Lower lobe of right lung (tissue), 2 donors: Measurements from ENCODE around the gene BARHL2. TPM values are rescaled to one million over a fixed set of nuclear protein-coding genes. Genes with fewer than 3 reads are reported as not detected.

Source experiments
- ATAC-seq, 2 donors: fragments of 200-7000 bp; cut with Tn5 transposase; one replicate each; pipeline ENCODE4 v1.9.1; 2020 to 2022; ENCODE audit warnings: mild to moderate bottlenecking in 2 of 2, moderate library complexity in 2 of 2
- DNase-seq: peaks from one replicate; pipeline ENCODE4 v3.0.0-alpha.2; 2020
- H3K27ac ChIP-seq: fragments of 200-600 bp; one replicate; pipeline ENCODE4 v1.8.0; 2022
- H3K27me3 ChIP-seq: fragments of 200-600 bp; one replicate; pipeline ENCODE4 v1.8.0; 2022; ENCODE audit warnings: low read depth
- H3K36me3 ChIP-seq: fragments of 200-600 bp; one replicate; pipeline ENCODE4 v1.8.0; 2022; ENCODE audit warnings: mild to moderate bottlenecking
- H3K4me1 ChIP-seq: fragments of 200-600 bp; one replicate; pipeline ENCODE4 v1.8.0; 2022
- H3K4me3 ChIP-seq: fragments of 200-600 bp; one replicate; pipeline ENCODE4 v1.8.0; 2022; ENCODE audit warnings: mild to moderate bottlenecking
- H3K9me3 ChIP-seq: fragments of 200-600 bp; one replicate; pipeline ENCODE4 v1.8.0; 2022
- CTCF ChIP-seq: fragments of 200-600 bp; IDR thresholded peaks from one replicate; pipeline ENCODE4 v1.8.0; 2022; ENCODE audit warnings: antibody characterized with exemption, mild to moderate bottlenecking
- intact Hi-C: fragments of 100-400 bp; cut with DNase I; formaldehyde crosslinking; loops from one replicate; pipeline ENCODE4 v1.11.0; 2022
- total RNA-seq: library from RNA; stranded (reverse); fragmentation: NEBNext Ultra II Directional; extraction: Animal tissue kit (Norgen Biotek cat#: 25700); gene quantifications from one replicate; pipeline ENCODE4 v1.2.1, GENCODE V29; 2021
- donor health status: DM: no; HTN: yes; CAD: no; lungs with severe emphysema.

BARHL2 gene
- total RNA-seq, 1 donor from 2014 or later, result not detected

DNA sequence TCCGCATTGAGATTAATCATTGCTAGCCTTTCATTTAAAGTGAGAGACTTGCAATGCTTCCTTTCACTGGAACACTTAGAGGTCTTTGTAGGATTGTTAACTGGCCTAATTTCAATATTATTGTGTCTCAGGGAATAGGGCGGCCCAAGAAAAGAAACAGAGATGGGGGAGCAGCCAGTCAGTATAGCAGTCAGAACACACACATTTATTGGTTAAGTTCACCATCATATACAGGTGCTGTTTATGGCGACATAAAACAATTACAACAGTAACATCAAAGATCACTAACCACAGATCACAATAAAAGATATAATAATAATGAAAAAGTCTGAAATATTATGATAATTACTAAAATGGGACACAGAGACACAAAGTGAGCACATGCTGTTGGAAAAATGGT, 29.4 kb downstream of the BARHL2 start:
- Histone ChIP-seq H3K4me3 (no peak overlapping the region), H3K27me3 (peaks cover 4% of the 10 kb centered on the region), H3K4me1 (no peaks in the 10 kb centered on the region), H3K27ac (no peak overlapping the region), H3K9me3 (no peaks in the 10 kb centered on the region), H3K36me3 (no peaks in the 10 kb centered on the region)
- no peak for ATAC-seq
- DNase-seq, result no peak
- TF ChIP-seq CTCF, result no peak
- intact Hi-C loops, result no loop called here

GRCh38 chr1:90675161-90675847, 41.8 kb downstream of the BARHL2 start:
- no peak for TF ChIP-seq CTCF
- H3K36me3 ChIP-seq, result no peaks in the 10 kb centered on the region
- H3K27ac ChIP-seq, result no peak overlapping the region
- H3K9me3 ChIP-seq, result no peaks in the 10 kb centered on the region
- H3K4me3 ChIP-seq, result no peak overlapping the region
- ATAC-seq (no peak), DNase-seq (no peak)
- intact Hi-C loops, result no loop called here
- H3K27me3 ChIP-seq, result no peaks in the 10 kb centered on the region
- H3K4me1 ChIP-seq, result no peaks in the 10 kb centered on the region

- intact Hi-C loops, result no loop called here
- ATAC-seq, result no peak
Measured at GRCh38 chr1:90671741-90672140, 45.4 kb downstream of the BARHL2 start.

DNA sequence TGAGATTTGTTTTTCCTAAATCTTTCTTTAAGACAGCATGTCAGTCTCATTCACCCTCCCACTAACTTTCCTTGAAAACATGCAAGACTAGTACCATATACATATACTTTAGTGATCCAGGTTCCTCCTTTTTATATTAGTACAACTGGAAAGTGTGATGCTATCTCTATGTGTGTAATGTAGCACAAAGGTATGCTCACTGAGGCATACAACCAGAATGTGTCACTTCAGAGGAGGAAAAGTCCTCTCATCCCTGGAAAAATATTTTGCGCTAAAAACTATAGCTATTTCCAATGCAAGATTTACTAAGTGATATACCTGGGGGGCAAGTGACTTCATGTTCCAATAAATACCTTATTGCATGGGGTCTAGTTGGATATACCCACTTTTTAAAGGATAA, 45.9 kb downstream of the BARHL2 start:
- intact Hi-C loops, result no loop called here
- Histone ChIP-seq H3K9me3 (no peaks in the 10 kb centered on the region), H3K27me3 (no peaks in the 10 kb centered on the region), H3K4me3 (no peak overlapping the region), H3K36me3 (no peaks in the 10 kb centered on the region), H3K27ac (no peak overlapping the region), H3K4me1 (no peaks in the 10 kb centered on the region)
- TF ChIP-seq CTCF, result no peak
- ATAC-seq, result no peak
- DNase-seq, result no peak

More at GRCh38 chr1:90671741-90672140, 45.4 kb downstream of the BARHL2 start:
- Histone ChIP-seq H3K27me3 (no peaks in the 10 kb centered on the region), H3K27ac (no peak overlapping the region), H3K4me1 (no peaks in the 10 kb centered on the region), H3K4me3 (no peak overlapping the region), H3K9me3 (no peaks in the 10 kb centered on the region), H3K36me3 (no peaks in the 10 kb centered on the region)
- no peak for TF ChIP-seq CTCF
- DNase-seq, result no peak
